ENCODE results near the gene RPTN. TPM values are rescaled to one million over a fixed set of nuclear protein-coding genes. Genes with fewer than 3 reads are reported as not detected.

RPTN gene
- polyA plus RNA-seq, 6 donors from 2014 or later, result not detected

- DNase-seq (no peak), ATAC-seq (ENCODE audit: low read depth in 2 of 2) (no peak)
- Mint-ChIP-seq H3K9me3 (peaks cover 0 to 12% (median 0%) of the 10 kb centered on the region in 7 donors), H3K27ac (no peak overlapping the region), H3K4me3 (no peak overlapping the region), H3K36me3 (no peaks in the 10 kb centered on the region), H3K4me1 (no peaks in the 10 kb centered on the region), H3K27me3 (peaks cover 35 to 37% (median 36%) of the 10 kb centered on the region in 3 donors)
Measured at GRCh38 chr1:152179566-152179965, 20.5 kb upstream of the RPTN start.

GRCh38 chr1:152170287-152170905 is 11.4 kb upstream of the RPTN start:
- H3K4me1 Mint-ChIP-seq, result peaks cover 8 to 14% (median 10%) of the 10 kb centered on the region in 3 donors
- no peaks in the 10 kb centered on the region for H3K36me3 Mint-ChIP-seq
- H3K27me3 Mint-ChIP-seq, result peaks cover 53 to 68% (median 60%) of the 10 kb centered on the region in 3 donors
- DNase-seq (no peak), ATAC-seq (ENCODE audit: low read depth in 2 of 2) (no peak)
- no peak overlapping the region for H3K27ac Mint-ChIP-seq
- no peak overlapping the region for H3K4me3 Mint-ChIP-seq
- H3K9me3 Mint-ChIP-seq, result peaks cover 0 to 4% (median 0%) of the 10 kb centered on the region in 7 donors

GRCh38 chr1:152169366-152170025 is 10.5 kb upstream of the RPTN start:
- no peak for ATAC-seq (ENCODE audit: low read depth in 2 of 2)
- Mint-ChIP-seq H3K9me3 (peaks cover 0 to 4% (median 0%) of the 10 kb centered on the region in 7 donors), H3K36me3 (no peaks in the 10 kb centered on the region), H3K27ac (no peak overlapping the region), H3K4me1 (peaks cover 11 to 17% (median 16%) of the 10 kb centered on the region in 3 donors), H3K27me3 (peaks cover 50 to 59% (median 55%) of the 10 kb centered on the region in 3 donors), H3K4me3 (no peak overlapping the region)
- no peak for DNase-seq

- no peak for ATAC-seq (ENCODE audit: low read depth in 2 of 2)
- H3K27me3 Mint-ChIP-seq, result peaks cover 53 to 61% (median 57%) of the 10 kb centered on the region in 3 donors
- H3K4me1 Mint-ChIP-seq, result peaks cover 11 to 17% (median 16%) of the 10 kb centered on the region in 3 donors
- no peak overlapping the region for H3K4me3 Mint-ChIP-seq
- DNase-seq, result no peak
- H3K9me3 Mint-ChIP-seq, result peaks cover 0 to 4% (median 0%) of the 10 kb centered on the region in 7 donors
- H3K27ac Mint-ChIP-seq, result no peak overlapping the region
- no peaks in the 10 kb centered on the region for H3K36me3 Mint-ChIP-seq
Measured at GRCh38 chr1:152168535-152168868, 9.5 kb upstream of the RPTN start.

GRCh38 chr1:152167835-152168534 is 9.0 kb upstream of the RPTN start:
- DNase-seq, result no peak
- ATAC-seq (ENCODE audit: low read depth in 2 of 2), result no peak
- Mint-ChIP-seq H3K9me3 (peaks cover 0 to 4% (median 0%) of the 10 kb centered on the region in 7 donors), H3K27ac (no peak overlapping the region), H3K27me3 (peaks cover 48 to 57% (median 55%) of the 10 kb centered on the region in 3 donors), H3K4me3 (no peak overlapping the region), H3K36me3 (no peaks in the 10 kb centered on the region), H3K4me1 (peaks cover 11 to 17% (median 16%) of the 10 kb centered on the region in 3 donors)

GRCh38 chr1:152166966-152167365 is 7.9 kb upstream of the RPTN start:
- peaks cover 0 to 4% (median 0%) of the 10 kb centered on the region in 7 donors for H3K9me3 Mint-ChIP-seq
- peaks cover 46 to 57% (median 46%) of the 10 kb centered on the region in 3 donors for H3K27me3 Mint-ChIP-seq
- H3K4me1 Mint-ChIP-seq, result peaks cover 11 to 17% (median 16%) of the 10 kb centered on the region in 3 donors
- H3K36me3 Mint-ChIP-seq, result no peaks in the 10 kb centered on the region
- no peak for ATAC-seq (ENCODE audit: low read depth in 2 of 2)
- no peak for DNase-seq
- no peak overlapping the region for H3K4me3 Mint-ChIP-seq
- no peak overlapping the region for H3K27ac Mint-ChIP-seq

GRCh38 chr1:152165286-152166077 is 6.5 kb upstream of the RPTN start:
- peaks cover 11 to 20% (median 17%) of the 10 kb centered on the region in 3 donors for H3K4me1 Mint-ChIP-seq
- H3K27ac Mint-ChIP-seq, result peak overlapping the region in 3 of 6 donors; percentile 43 to 70 (median 68)
- H3K36me3 Mint-ChIP-seq, result no peaks in the 10 kb centered on the region
- DNase-seq, result peak; percentile 18
- peaks cover 37 to 57% (median 38%) of the 10 kb centered on the region in 3 donors for H3K27me3 Mint-ChIP-seq
- peak; percentile 58 to 71 for ATAC-seq (ENCODE audit: low read depth in 2 of 2)
- H3K9me3 Mint-ChIP-seq, result peaks cover 0 to 4% (median 0%) of the 10 kb centered on the region in 7 donors
- H3K4me3 Mint-ChIP-seq, result peak overlapping the region in 6 of 8 donors; percentile 26 to 69 (median 42)

- peak overlapping the region in 1 of 8 donors; percentile 18 for H3K4me3 Mint-ChIP-seq
- no peak overlapping the region for H3K27ac Mint-ChIP-seq
- no peak for ATAC-seq (ENCODE audit: low read depth in 2 of 2)
- peaks cover 0 to 4% (median 0%) of the 10 kb centered on the region in 7 donors for H3K9me3 Mint-ChIP-seq
- peaks cover 15 to 20% (median 17%) of the 10 kb centered on the region in 3 donors for H3K4me1 Mint-ChIP-seq
- no peaks in the 10 kb centered on the region for H3K36me3 Mint-ChIP-seq
- peaks cover 37 to 56% (median 38%) of the 10 kb centered on the region in 3 donors for H3K27me3 Mint-ChIP-seq
- DNase-seq, result no peak
Measured at GRCh38 chr1:152164517-152165136, 5.6 kb upstream of the RPTN start.

GRCh38 chr1:152162792-152163463 is 3.9 kb upstream of the RPTN start:
- no peaks in the 10 kb centered on the region for H3K36me3 Mint-ChIP-seq
- H3K27ac Mint-ChIP-seq, result no peak overlapping the region
- peaks cover 24 to 47% (median 29%) of the 10 kb centered on the region in 3 donors for H3K27me3 Mint-ChIP-seq
- H3K9me3 Mint-ChIP-seq, result peaks cover 0 to 4% (median 0%) of the 10 kb centered on the region in 7 donors
- ATAC-seq (ENCODE audit: low read depth in 2 of 2) (no peak), DNase-seq (no peak)
- H3K4me1 Mint-ChIP-seq, result peaks cover 15 to 20% (median 17%) of the 10 kb centered on the region in 3 donors
- H3K4me3 Mint-ChIP-seq, result no peak overlapping the region

- peaks cover 0 to 2% (median 0%) of the 10 kb centered on the region in 7 donors for H3K9me3 Mint-ChIP-seq
- H3K4me1 Mint-ChIP-seq, result peaks cover 5 to 14% (median 6%) of the 10 kb centered on the region in 3 donors
- H3K4me3 Mint-ChIP-seq, result no peak overlapping the region
- H3K27me3 Mint-ChIP-seq, result peaks cover 8 to 29% (median 11%) of the 10 kb centered on the region in 3 donors
- ATAC-seq (ENCODE audit: low read depth in 2 of 2), result no peak
- no peak overlapping the region for H3K27ac Mint-ChIP-seq
- no peak for DNase-seq
- no peaks in the 10 kb centered on the region for H3K36me3 Mint-ChIP-seq
Measured at GRCh38 chr1:152160576-152160975, 1.5 kb upstream of the RPTN start.

- Mint-ChIP-seq H3K4me1 (no peaks in the 10 kb centered on the region), H3K27ac (no peak overlapping the region), H3K9me3 (peaks cover 1 to 10% (median 4%) of the 10 kb centered on the region in 7 donors), H3K27me3 (peaks cover 22 to 43% (median 23%) of the 10 kb centered on the region in 3 donors), H3K4me3 (no peak overlapping the region), H3K36me3 (peaks cover 0 to 2% of the 10 kb centered on the region in 2 donors)
- ATAC-seq (ENCODE audit: low read depth in 2 of 2), result no peak
- DNase-seq, result no peak
Measured at GRCh38 chr1:152153996-152154395, 5.0 kb downstream of the RPTN start.

- Mint-ChIP-seq H3K4me1 (no peaks in the 10 kb centered on the region), H3K27me3 (peaks cover 23 to 45% (median 23%) of the 10 kb centered on the region in 3 donors), H3K9me3 (peaks cover 8 to 29% (median 23%) of the 10 kb centered on the region in 7 donors), H3K27ac (no peak overlapping the region), H3K4me3 (no peak overlapping the region), H3K36me3 (peaks cover 0 to 12% of the 10 kb centered on the region in 2 donors)
- DNase-seq, result no peak
- ATAC-seq (ENCODE audit: low read depth in 2 of 2), result no peak
Measured at GRCh38 chr1:152151646-152152045, 7.4 kb downstream of the RPTN start.

All from naive B cell (primary cell).